ENCODE results near the gene RAB20. TPM values are rescaled to one million over a fixed set of nuclear protein-coding genes. Genes with fewer than 3 reads are reported as not detected.

RAB20 gene
- total and polyA plus RNA-seq, 2 experiments from 2014 or later: 28.3 to 37.4 TPM

- H3K4me1 ChIP-seq (ENCODE audit: insufficient read depth): peaks cover 18% of the 10 kb centered on the region
Measured at GRCh38 chr13:110520431-110521295, 40.9 kb downstream of the RAB20 start.

GRCh38 chr13:110519506-110519905 is 42.0 kb downstream of the RAB20 start:
- Histone ChIP-seq H2AFZ (no peak overlapping the region), H3K79me2 (no peaks in the 10 kb centered on the region), H3K27me3 (no peaks in the 10 kb centered on the region), H3K9me3 (ENCODE audit: low read depth) (no peaks in the 10 kb centered on the region), H3K9me2 (replicated peaks; ENCODE audit: insufficient read depth) (no peaks in the 10 kb centered on the region), H3K4me2 (no peak overlapping the region), H3K4me1 (ENCODE audit: insufficient read depth) (peaks cover 18% of the 10 kb centered on the region), H3K27ac (no peak overlapping the region), H4K20me1 (ENCODE audit: insufficient read depth, poor library complexity, severe bottlenecking) (no peaks in the 10 kb centered on the region), H3K36me3 (replicated peaks; ENCODE audit: insufficient read depth, low read depth) (no peaks in the 10 kb centered on the region), H3K4me3 (no peak overlapping the region)
- TF ChIP-seq CTCF (IDR thresholded peaks at IDR 0.05; ENCODE audit: poor library complexity): no peak
- no peak for TF ChIP-seq EZH2 (IDR thresholded peaks at IDR 0.05; ENCODE audit: borderline replicate concordance)
- no peak for TF ChIP-seq EZH2phosphoT487 (IDR thresholded peaks at IDR 0.05; ENCODE audit: low read depth, severe bottlenecking, unreplicated experiment)
- no peak for DNase-seq (ENCODE audit: low spot score)
- 96% methylated on average over 7 of the region's 7 CpGs for WGBS (ENCODE audit: low lambda C conversion rate, missing lambda C conversion rate)

More at GRCh38 chr13:110520431-110521295, 40.9 kb downstream of the RAB20 start:
- no peak overlapping the region for H2AFZ ChIP-seq
- H3K79me2 ChIP-seq: peaks cover 5% of the 10 kb centered on the region
- no peak overlapping the region for H3K4me2 ChIP-seq
- no peaks in the 10 kb centered on the region for H4K20me1 ChIP-seq (ENCODE audit: insufficient read depth, poor library complexity, severe bottlenecking)
- peak; percentile 44 for DNase-seq (ENCODE audit: low spot score)
- TF ChIP-seq CTCF (IDR thresholded peaks at IDR 0.05; ENCODE audit: poor library complexity): no peak
- no peak for TF ChIP-seq EZH2 (IDR thresholded peaks at IDR 0.05; ENCODE audit: borderline replicate concordance)
- no peak for TF ChIP-seq EZH2phosphoT487 (IDR thresholded peaks at IDR 0.05; ENCODE audit: low read depth, severe bottlenecking, unreplicated experiment)
- no peaks in the 10 kb centered on the region for H3K36me3 ChIP-seq (replicated peaks; ENCODE audit: insufficient read depth, low read depth)
- no peak overlapping the region for H3K4me3 ChIP-seq
- H3K9me2 ChIP-seq (replicated peaks; ENCODE audit: insufficient read depth): no peaks in the 10 kb centered on the region
- 89% methylated on average over 15 of the region's 16 CpGs for WGBS (ENCODE audit: low lambda C conversion rate, missing lambda C conversion rate)
- no peaks in the 10 kb centered on the region for H3K27me3 ChIP-seq
- H3K9me3 ChIP-seq (ENCODE audit: low read depth): no peaks in the 10 kb centered on the region
- H3K27ac ChIP-seq: peak overlapping the region; percentile 56

GRCh38 chr13:110519046-110519445 is 42.5 kb downstream of the RAB20 start:
- H3K79me2 ChIP-seq: no peaks in the 10 kb centered on the region
- no peak for DNase-seq (ENCODE audit: low spot score)
- no peak overlapping the region for H2AFZ ChIP-seq
- no peaks in the 10 kb centered on the region for H3K36me3 ChIP-seq (replicated peaks; ENCODE audit: insufficient read depth, low read depth)
- no peaks in the 10 kb centered on the region for H3K9me2 ChIP-seq (replicated peaks; ENCODE audit: insufficient read depth)
- no peak overlapping the region for H3K4me3 ChIP-seq
- WGBS (ENCODE audit: low lambda C conversion rate, missing lambda C conversion rate): 98% methylated on average over 16 of the region's 16 CpGs
- H3K4me2 ChIP-seq: no peak overlapping the region
- H3K9me3 ChIP-seq (ENCODE audit: low read depth): no peaks in the 10 kb centered on the region
- no peak for TF ChIP-seq EZH2phosphoT487 (IDR thresholded peaks at IDR 0.05; ENCODE audit: low read depth, severe bottlenecking, unreplicated experiment)
- TF ChIP-seq EZH2 (IDR thresholded peaks at IDR 0.05; ENCODE audit: borderline replicate concordance): no peak
- TF ChIP-seq CTCF (IDR thresholded peaks at IDR 0.05; ENCODE audit: poor library complexity): no peak
- H3K4me1 ChIP-seq (ENCODE audit: insufficient read depth): peaks cover 18% of the 10 kb centered on the region
- H4K20me1 ChIP-seq (ENCODE audit: insufficient read depth, poor library complexity, severe bottlenecking): no peaks in the 10 kb centered on the region
- H3K27ac ChIP-seq: no peak overlapping the region
- no peaks in the 10 kb centered on the region for H3K27me3 ChIP-seq

Measured in hepatocyte (in vitro differentiated cells).